Esophagus squamous epithelium (tissue), 4 donors: ENCODE results near the gene RCCD1.

Experiments used
- CTCF ChIP-seq, 6 experiments: fragments of 450-650 bp in 4 of 6; fragments of 200-600 bp in 2 of 6; sonication (generic) in 2 of 6; IDR thresholded peaks; one replicate each; pipeline ENCODE4 v1.5.1; 2016 to 2019; ENCODE audit warnings: antibody characterized with exemption in 6 of 6, mild to moderate bottlenecking in 4 of 6, moderate library complexity in 4 of 6
- POLR2A ChIP-seq, 4 donors: fragments of 450-650 bp; IDR thresholded peaks; one replicate each; pipeline ENCODE4 v1.6.1; 2017; ENCODE audit warnings: antibody characterized with exemption in 4 of 4, mild to moderate bottlenecking in 4 of 4, moderate library complexity in 3 of 4

GRCh38 chr15:90962021-90962420, 7.3 kb downstream of the RCCD1 start:
- TF ChIP-seq POLR2A (IDR thresholded peaks at IDR 0.05) = no peak
- no peak for TF ChIP-seq CTCF (IDR thresholded peaks at IDR 0.05)
